ENCODE measurements around the gene SSX2IP. TPM values are rescaled to one million over a fixed set of nuclear protein-coding genes. Genes with fewer than 3 reads are reported as not detected.
"Not testable (repeated sequence)": the region's sequence is repeated elsewhere in the genome, so short reads cannot be mapped to it uniquely, and the experiment has no call there.

SSX2IP gene
- total RNA-seq, 4 donors from 2014 or later: 3.6 to 5.5 (median 4.8) TPM

- H3K27me3 ChIP-seq: no peaks in the 10 kb centered on the region
Observed at GRCh38 chr1:84597011-84597410, 93.2 kb downstream of the SSX2IP start.

GRCh38 chr1:84594959-84595358 is 95.3 kb downstream of the SSX2IP start:
- 87 to 94% methylated on average over 2 of the region's 2 CpGs for WGBS, 2 donors
- H3K9me3 ChIP-seq: peaks cover 0 to 10% (median 0%) of the 10 kb centered on the region in 4 donors
- not testable (repeated sequence) for H3K27me3 ChIP-seq; H3K36me3 ChIP-seq; H3K4me1 ChIP-seq; DNase-seq (ENCODE audit: low spot score in 2 of 2); H3K4me3 ChIP-seq; H3K27ac ChIP-seq

More at GRCh38 chr1:84597011-84597410, 93.2 kb downstream of the SSX2IP start:
- DNase-seq (ENCODE audit: low spot score in 2 of 2): no peak
- no peak overlapping the region for H3K27ac ChIP-seq
- TF ChIP-seq EP300 (IDR thresholded peaks at IDR 0.05) (no peak), POLR2A (IDR thresholded peaks at IDR 0.05) (no peak), CTCF (IDR thresholded peaks at IDR 0.05) (no peak)
- H3K4me1 ChIP-seq: no peaks in the 10 kb centered on the region
- H3K9me3 ChIP-seq: peaks cover 0 to 10% (median 0%) of the 10 kb centered on the region in 4 donors
- WGBS, 2 donors: 96 to 97% methylated on average over 1 of the region's 1 CpG
- H3K4me3 ChIP-seq: no peak overlapping the region
- no peaks in the 10 kb centered on the region for H3K36me3 ChIP-seq

Other genes starting within 250 kb of the SSX2IP start
- gene RPF1, start 211.2 kb downstream of the SSX2IP start, total RNA-seq: 10 to 100 TPM; 18.4 to 37.5 (median 26.3) TPM
- under 1 TPM in 1 of 4 donors, not detected in 3; 0.22 TPM for gene SPATA1, start 184.1 kb downstream of the SSX2IP start, total RNA-seq
- gene GNG5, start 183.9 kb downstream of the SSX2IP start, total RNA-seq: 10 to 100 TPM; 39.8 to 76.9 (median 54.8) TPM
- 10 to 100 TPM; 12.9 to 18.4 (median 15.7) TPM for gene CTBS, start 116.0 kb downstream of the SSX2IP start, total RNA-seq
- gene LPAR3, start 202.7 kb upstream of the SSX2IP start, total RNA-seq: 1 to 10 TPM in 1 of 4 donors, not detected in 3; 1.5 TPM